Trophoblast cell (in vitro differentiated cells and primary cell): ENCODE measurements around the gene RAB11FIP3.

Experiments
- DNase-seq, 2 donors: peaks; one replicate each; pipeline ENCODE4 v3.0.0-alpha.2; 2016
- H2AFZ ChIP-seq: 2 replicates; pipeline ENCODE4 v1.6.1; 2013; ENCODE audit warnings: low read length, moderate library complexity, mild to moderate bottlenecking; ENCODE audit not compliant: insufficient read depth, poor library complexity
- H2AK5ac ChIP-seq: 2 replicates; pipeline ENCODE4 v1.6.1; 2013; ENCODE audit warnings: mild to moderate bottlenecking, low read length
- H2BK120ac ChIP-seq: 2 replicates; pipeline ENCODE4 v1.6.1; 2013; ENCODE audit warnings: low read length, mild to moderate bottlenecking, moderate library complexity; ENCODE audit not compliant: insufficient read depth, poor library complexity
- H2BK12ac ChIP-seq: 2 replicates; pipeline ENCODE4 v1.6.1; 2013; ENCODE audit warnings: mild to moderate bottlenecking, low read length, moderate library complexity
- H2BK5ac ChIP-seq: 2 replicates; pipeline ENCODE4 v1.6.1; 2013; ENCODE audit warnings: low read length, low read depth, moderate library complexity, mild to moderate bottlenecking; ENCODE audit not compliant: poor library complexity
- H3K14ac ChIP-seq: 2 replicates; pipeline ENCODE4 v1.6.1; 2013; ENCODE audit warnings: mild to moderate bottlenecking, low read length
- H3K18ac ChIP-seq: 2 replicates; pipeline ENCODE4 v1.6.1; 2013; ENCODE audit warnings: mild to moderate bottlenecking, low read length
- H3K23ac ChIP-seq: 2 replicates; pipeline ENCODE4 v1.6.1; 2013; ENCODE audit warnings: low read length
- H3K27ac ChIP-seq: 2 replicates; pipeline ENCODE4 v1.5.1; 2013; ENCODE audit warnings: low read depth, mild to moderate bottlenecking, inconsistent platforms, low read length, moderate library complexity
- H3K27me3 ChIP-seq: 2 replicates; pipeline ENCODE4 v1.6.1; 2013; ENCODE audit warnings: inconsistent platforms, mild to moderate bottlenecking, low read length, moderate library complexity; ENCODE audit not compliant: insufficient read depth
- H3K36me3 ChIP-seq, 2 experiments: 1 replicate in 1 of 2; 2 replicates in 1 of 2; pipeline ENCODE4 v1.6.1; 2013; ENCODE audit warnings: low read length in 2 of 2, mild to moderate bottlenecking in 2 of 2, moderate library complexity in 1 of 2; ENCODE audit not compliant: insufficient read depth in 2 of 2, control insufficient read depth in 1 of 2
- H3K4ac ChIP-seq: 2 replicates; pipeline ENCODE4 v1.6.1; 2013; ENCODE audit warnings: low read depth, mild to moderate bottlenecking, low read length, moderate library complexity
- H3K4me1 ChIP-seq, 2 experiments: 1 replicate in 1 of 2; 2 replicates in 1 of 2; pipeline ENCODE4 v1.6.1; 2013; ENCODE audit warnings: low read length in 2 of 2, mild to moderate bottlenecking in 2 of 2, moderate library complexity in 1 of 2; ENCODE audit not compliant: insufficient read depth in 2 of 2, control insufficient read depth in 1 of 2
- H3K4me2 ChIP-seq: 2 replicates; pipeline ENCODE4 v1.6.1; 2013; ENCODE audit warnings: inconsistent platforms, mild to moderate bottlenecking, low read length, moderate library complexity
- H3K4me3 ChIP-seq: 2 replicates; pipeline ENCODE4 v1.5.1; 2013; ENCODE audit warnings: mild to moderate bottlenecking, low read depth, low read length, inconsistent platforms
- H3K79me1 ChIP-seq: one replicate; pipeline ENCODE4 v1.6.1; 2013; ENCODE audit warnings: low read length
- H3K79me2 ChIP-seq: 2 replicates; pipeline ENCODE4 v1.6.1; 2013; ENCODE audit warnings: low read length, mild to moderate bottlenecking; ENCODE audit not compliant: control insufficient read depth, insufficient read depth, poor library complexity
- H3K9ac ChIP-seq: 2 replicates; pipeline ENCODE4 v1.6.1; 2013; ENCODE audit warnings: mild to moderate bottlenecking, low read length
- H3K9me3 ChIP-seq: 2 replicates; pipeline ENCODE4 v1.6.1; 2013; ENCODE audit warnings: low read depth, mild to moderate bottlenecking, control low read depth, inconsistent platforms, low read length; ENCODE audit not compliant: insufficient read depth
- H4K12ac ChIP-seq: 2 replicates; pipeline ENCODE4 v1.6.1; 2013; ENCODE audit warnings: low read depth, mild to moderate bottlenecking, low read length, moderate library complexity
- H4K8ac ChIP-seq: 2 replicates; pipeline ENCODE4 v1.6.1; 2013; ENCODE audit warnings: low read depth, mild to moderate bottlenecking, low read length, moderate library complexity
- H4K91ac ChIP-seq: one replicate; pipeline ENCODE4 v1.6.1; 2013; ENCODE audit warnings: low read depth, mild to moderate bottlenecking, low read length, moderate library complexity
- WGBS: extraction: QIAGEN DNeasy Blood & Tissue Kit; methylation state at CpG from one replicate; pipeline ENCODE4 v1.1.7; 2013; ENCODE audit warnings: missing lambda C conversion rate; ENCODE audit not compliant: insufficient read length, insufficient coverage; ENCODE audit errors: extremely low coverage; 5-methylcytosine and 5-hydroxymethylcytosine counted together

The RAB11FIP3 gene

DNA sequence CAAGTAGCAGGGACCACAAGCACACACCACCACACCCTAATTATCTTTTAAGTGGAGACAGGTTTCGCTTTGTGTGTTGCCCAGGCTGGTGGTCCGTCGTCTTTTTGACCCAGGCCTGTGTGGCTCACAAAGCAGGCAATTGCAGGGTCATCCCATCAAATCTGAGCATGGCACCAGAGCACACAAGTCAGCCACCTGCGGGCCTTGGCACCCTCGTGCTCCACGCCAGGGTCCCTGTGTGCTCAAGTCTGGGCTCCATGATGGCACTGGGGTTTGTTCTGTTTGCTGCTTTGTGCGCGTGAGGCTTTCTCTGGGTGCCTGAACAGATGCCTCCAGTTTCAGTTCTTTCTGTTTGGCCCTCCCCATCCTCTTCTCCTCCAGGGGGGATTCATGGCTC lies 99.7 kb downstream of the RAB11FIP3 start:
- Histone ChIP-seq H2BK120ac (no peak overlapping the region), H3K4me3 (no peak overlapping the region), H2BK5ac (no peak overlapping the region), H3K4me1 (peaks cover 25 to 28% of the 10 kb centered on the region in 2 experiments), H3K14ac (no peak overlapping the region), H3K4ac (no peak overlapping the region), H4K12ac (no peak overlapping the region), H3K36me3 (peaks cover 17% of the 10 kb centered on the region in 2 experiments), H4K91ac (no peak overlapping the region), H3K18ac (no peak overlapping the region), H3K4me2 (no peak overlapping the region), H3K23ac (no peak overlapping the region), H2AFZ (no peak overlapping the region), H2BK12ac (no peak overlapping the region), H3K27ac (no peak overlapping the region), H3K79me1 (peaks cover 10% of the 10 kb centered on the region), H3K27me3 (no peaks in the 10 kb centered on the region), H3K9ac (no peak overlapping the region), H3K9me3 (no peaks in the 10 kb centered on the region), H4K8ac (no peak overlapping the region), H2AK5ac (no peak overlapping the region), H3K79me2 (peaks cover 19% of the 10 kb centered on the region)
- WGBS: no CpG with 5 or more reads among the region's 8 CpGs
- DNase-seq: no peak

DNA sequence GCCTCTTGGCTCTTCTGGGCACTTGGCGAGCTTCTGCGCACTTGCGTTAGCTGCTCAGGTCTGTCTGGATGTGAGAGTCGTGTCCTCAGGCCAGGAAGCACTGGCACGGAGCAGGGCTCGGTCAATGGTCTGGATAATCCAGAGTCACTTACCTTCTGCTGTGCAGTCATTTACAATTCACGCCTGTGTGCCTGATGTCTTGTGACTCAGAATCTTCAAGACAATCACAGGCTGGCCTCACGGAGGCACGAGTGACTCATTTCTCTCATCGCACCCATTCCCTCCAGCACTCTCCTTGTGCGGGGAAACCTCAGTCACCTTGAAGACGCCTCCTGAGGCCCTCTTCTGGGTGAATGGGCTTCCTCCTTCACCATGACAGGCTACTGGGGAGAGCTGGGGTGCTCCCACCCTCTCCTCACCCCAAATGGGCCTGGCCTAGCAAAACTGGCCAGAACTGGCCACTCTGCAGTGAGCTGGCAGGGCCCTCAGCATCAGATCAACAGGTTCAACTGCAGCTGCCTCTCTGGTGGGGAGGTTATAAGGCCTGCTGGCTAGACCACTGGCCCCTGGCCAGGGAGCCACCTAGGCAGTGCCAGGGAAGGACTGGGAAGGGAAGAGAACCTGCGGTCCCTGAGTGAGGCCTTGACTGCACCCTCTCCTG lies 100.2 kb downstream of the RAB11FIP3 start:
- H2BK5ac ChIP-seq: no peak overlapping the region
- H3K23ac ChIP-seq: no peak overlapping the region
- H3K18ac ChIP-seq: no peak overlapping the region
- DNase-seq: peak; percentile 68 to 79
- H3K36me3 ChIP-seq: peaks cover 11 to 14% of the 10 kb centered on the region in 2 experiments
- no peak overlapping the region for H3K14ac ChIP-seq
- H3K4me2 ChIP-seq: peak overlapping the region; percentile 72
- peaks cover 19% of the 10 kb centered on the region for H3K79me2 ChIP-seq
- peak overlapping the region; percentile 47 for H3K27ac ChIP-seq
- H2AK5ac ChIP-seq: no peak overlapping the region
- H3K4me1 ChIP-seq: peaks cover 25 to 28% of the 10 kb centered on the region in 2 experiments
- H4K12ac ChIP-seq: no peak overlapping the region
- H2BK120ac ChIP-seq: no peak overlapping the region
- H4K91ac ChIP-seq: no peak overlapping the region
- peaks cover 10% of the 10 kb centered on the region for H3K79me1 ChIP-seq
- no peak overlapping the region for H4K8ac ChIP-seq
- H3K4ac ChIP-seq: no peak overlapping the region
- H3K9me3 ChIP-seq: no peaks in the 10 kb centered on the region
- no peak overlapping the region for H2AFZ ChIP-seq
- no peak overlapping the region for H3K4me3 ChIP-seq
- no peak overlapping the region for H3K9ac ChIP-seq
- H3K27me3 ChIP-seq: no peaks in the 10 kb centered on the region
- H2BK12ac ChIP-seq: no peak overlapping the region
- WGBS: no CpG with 5 or more reads among the region's 13 CpGs

DNA sequence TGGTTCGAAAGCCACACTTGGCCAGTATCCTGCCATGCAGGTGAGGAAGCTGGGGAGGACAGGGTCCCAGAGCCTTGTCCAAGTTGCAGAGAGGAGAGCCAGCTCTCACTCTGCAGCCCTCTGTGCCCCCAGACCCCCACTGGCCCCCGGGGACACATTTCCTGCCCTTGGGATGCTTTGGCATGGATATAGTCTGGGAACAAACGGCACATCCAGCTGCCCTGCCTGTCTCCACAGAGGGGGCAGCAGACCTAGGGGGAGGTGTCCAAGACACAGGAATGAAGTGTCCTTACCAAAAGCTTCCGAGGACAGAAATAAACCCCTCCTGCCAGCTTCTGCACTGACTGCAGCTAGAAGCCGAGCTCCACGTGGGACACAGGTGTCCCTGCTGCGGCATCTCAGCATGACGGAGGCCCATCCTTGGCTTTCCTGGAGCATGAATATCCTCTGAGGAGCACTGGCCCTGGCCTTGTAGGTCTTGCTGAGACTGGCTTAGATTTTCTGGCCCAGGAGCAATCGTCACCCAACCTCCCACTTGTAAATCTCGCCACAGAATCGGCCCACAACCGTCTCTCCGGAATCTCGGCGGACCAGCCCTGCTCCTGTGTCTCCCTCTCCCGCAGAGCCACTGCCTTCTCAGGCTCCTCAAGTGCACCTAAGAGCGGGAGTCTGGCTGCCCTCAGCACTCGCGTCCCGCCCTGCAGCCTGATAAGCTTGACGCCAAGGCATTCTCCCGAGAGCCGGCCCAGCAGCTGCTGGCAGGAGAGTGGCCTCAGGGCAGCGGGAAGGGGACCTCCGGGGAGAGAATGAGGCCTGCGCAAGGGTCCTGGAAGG lies 100.9 kb downstream of the RAB11FIP3 start:
- H3K79me1 ChIP-seq: peaks cover 10% of the 10 kb centered on the region
- peak; percentile 83 to 86 for DNase-seq
- H3K4me3 ChIP-seq: peak overlapping the region; percentile 89
- H3K9ac ChIP-seq: peak overlapping the region; percentile 86
- WGBS: no CpG with 5 or more reads among the region's 26 CpGs
- H2BK120ac ChIP-seq: peak overlapping the region; percentile 93
- peak overlapping the region; percentile 93 for H3K18ac ChIP-seq
- peak overlapping the region; percentile 91 for H4K91ac ChIP-seq
- H3K14ac ChIP-seq: peak overlapping the region; percentile 90
- H4K12ac ChIP-seq: peak overlapping the region; percentile 93
- peak overlapping the region; percentile 72 for H3K4me2 ChIP-seq
- no peaks in the 10 kb centered on the region for H3K27me3 ChIP-seq
- H2BK12ac ChIP-seq: no peak overlapping the region
- peak overlapping the region; percentile 51 for H2AK5ac ChIP-seq
- peak overlapping the region; percentile 58 for H2AFZ ChIP-seq
- no peaks in the 10 kb centered on the region for H3K9me3 ChIP-seq
- H3K36me3 ChIP-seq: peaks cover 4 to 8% of the 10 kb centered on the region in 2 experiments
- peak overlapping the region; percentile 88 for H3K27ac ChIP-seq
- H3K4me1 ChIP-seq: peaks cover 25 to 28% of the 10 kb centered on the region in 2 experiments
- H2BK5ac ChIP-seq: peak overlapping the region; percentile 71
- H4K8ac ChIP-seq: peak overlapping the region; percentile 80
- H3K4ac ChIP-seq: peak overlapping the region; percentile 59
- H3K79me2 ChIP-seq: peaks cover 20% of the 10 kb centered on the region
- no peak overlapping the region for H3K23ac ChIP-seq

DNA sequence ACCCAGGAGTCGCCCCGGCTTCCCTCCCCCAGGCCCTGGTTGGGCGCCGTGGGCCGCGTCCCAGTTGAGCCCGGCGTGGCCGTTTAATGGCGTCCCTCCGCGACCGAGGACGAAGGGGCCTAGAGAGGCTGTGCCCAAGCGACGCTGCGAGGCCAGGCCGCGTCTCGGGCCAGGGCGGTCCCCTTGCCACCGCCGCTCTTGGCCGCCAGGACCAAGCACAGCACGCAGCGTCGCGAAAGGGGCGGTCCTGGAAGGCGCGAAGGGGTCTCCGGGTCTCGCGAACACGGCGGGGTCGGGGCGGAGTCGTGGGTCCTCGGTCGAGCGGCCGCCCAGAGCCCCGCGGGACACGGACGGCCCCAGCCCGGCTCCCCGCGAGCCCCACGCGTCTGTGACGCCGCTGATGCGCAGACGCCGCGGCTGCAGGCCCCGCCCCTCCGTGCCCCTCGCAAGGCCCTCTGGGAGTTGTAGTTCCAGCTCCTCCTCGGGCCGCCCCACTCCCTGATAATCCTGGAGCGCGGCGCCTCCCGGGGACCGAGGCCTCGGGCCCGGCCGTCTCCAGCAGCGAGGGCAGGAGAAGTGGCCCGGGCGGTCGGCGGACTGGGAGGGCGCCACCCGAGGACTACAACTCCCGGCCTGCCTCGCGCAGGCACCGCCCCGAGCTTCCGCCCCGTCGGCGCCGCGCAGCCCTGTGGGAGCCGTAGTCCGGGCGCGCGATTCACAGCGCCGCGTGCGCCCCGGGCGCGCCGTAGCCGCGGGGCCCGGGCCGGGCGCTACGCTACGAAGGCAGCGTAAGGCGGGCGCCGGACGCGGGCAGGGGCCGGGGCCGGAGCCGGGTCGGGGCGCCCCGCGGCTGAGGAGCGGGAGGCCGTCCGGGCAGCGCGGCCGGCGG lies 101.8 kb downstream of the RAB11FIP3 start, which contains the start of gene CAPN15:
Gene CAPN15 (plus strand): TSS at position 698 of the 889 bp plus-strand sequence. CDS start 19,127 bp downstream, outside the sequence.
- Histone ChIP-seq H3K4ac (peak within 1 kb of the TSS; percentile 77), H3K14ac (peak within 1 kb of the TSS; percentile 90), H4K91ac (peak within 1 kb of the TSS; percentile 95), H3K4me3 (peak within 1 kb of the TSS; percentile 89), H2AK5ac (peak within 1 kb of the TSS; percentile 51), H3K79me2 (peaks cover 23% of the 10 kb centered on the region), H3K27ac (peak within 1 kb of the TSS; percentile 88), H3K18ac (peak within 1 kb of the TSS; percentile 93), H2AFZ (peak within 1 kb of the TSS; percentile 82), H3K36me3 (peaks cover 4 to 8% of the 10 kb centered on the region in 2 experiments), H4K8ac (peak within 1 kb of the TSS; percentile 80), H2BK12ac (peak within 1 kb of the TSS; percentile 70), H2BK120ac (peak within 1 kb of the TSS; percentile 93), H3K23ac (no peak within 1 kb of the TSS), H2BK5ac (peak within 1 kb of the TSS; percentile 99), H3K4me1 (peaks cover 25 to 28% of the 10 kb centered on the region in 2 experiments), H3K9me3 (no peaks in the 10 kb centered on the region), H3K4me2 (peak within 1 kb of the TSS; percentile 72), H3K79me1 (peaks cover 10% of the 10 kb centered on the region), H4K12ac (peak within 1 kb of the TSS; percentile 93), H3K27me3 (no peaks in the 10 kb centered on the region), H3K9ac (peak within 1 kb of the TSS; percentile 86)
- DNase-seq: peak; percentile 65 to 84
- WGBS: no CpG with 5 or more reads among the region's 129 CpGs
